GM12875 (cell line): ENCODE data around the gene RBMS1.
"Not testable (repeated sequence)": the region's sequence is repeated elsewhere in the genome, so short reads cannot be mapped to it uniquely, and the experiment has no call there.

ENCODE experiments used
- H3K4me3 ChIP-seq: one replicate; pipeline ENCODE4 v1.5.1; 2011; ENCODE audit warnings: low read depth, low read length, control low read depth
- CTCF ChIP-seq: IDR thresholded peaks from 2 replicates; pipeline ENCODE4 v1.5.1; 2011; ENCODE audit warnings: low read depth, mild to moderate bottlenecking, control low read depth, inconsistent platforms, low read length, moderate library complexity, borderline replicate concordance; ENCODE audit not compliant: insufficient read depth

RBMS1 gene

GRCh38 chr2:160491911-160492371, 1.7 kb downstream of the RBMS1 start:
- H3K4me3 ChIP-seq = no peak overlapping the region
- TF ChIP-seq CTCF = no peak

GRCh38 chr2:160490733-160491685, 2.6 kb downstream of the RBMS1 start:
- H3K4me3 ChIP-seq = no peak overlapping the region
- TF ChIP-seq CTCF = no peak

- no peak overlapping the region for H3K4me3 ChIP-seq
- TF ChIP-seq CTCF = no peak
Observed at GRCh38 chr2:160489111-160489510, 4.5 kb downstream of the RBMS1 start.

GRCh38 chr2:160488289-160488688, 5.3 kb downstream of the RBMS1 start:
- not testable (repeated sequence) for H3K4me3 ChIP-seq

- no peak for TF ChIP-seq CTCF
- H3K4me3 ChIP-seq = no peak overlapping the region
Observed at GRCh38 chr2:160486341-160486740, 7.3 kb downstream of the RBMS1 start.

- TF ChIP-seq CTCF = no peak
- H3K4me3 ChIP-seq = no peak overlapping the region
Observed at GRCh38 chr2:160484859-160485520, 8.6 kb downstream of the RBMS1 start.

- H3K4me3 ChIP-seq = no peak overlapping the region
- no peak for TF ChIP-seq CTCF
Observed at GRCh38 chr2:160482673-160483072, 10.9 kb downstream of the RBMS1 start.
